ENCODE results near the gene ANKS3.

DNA sequence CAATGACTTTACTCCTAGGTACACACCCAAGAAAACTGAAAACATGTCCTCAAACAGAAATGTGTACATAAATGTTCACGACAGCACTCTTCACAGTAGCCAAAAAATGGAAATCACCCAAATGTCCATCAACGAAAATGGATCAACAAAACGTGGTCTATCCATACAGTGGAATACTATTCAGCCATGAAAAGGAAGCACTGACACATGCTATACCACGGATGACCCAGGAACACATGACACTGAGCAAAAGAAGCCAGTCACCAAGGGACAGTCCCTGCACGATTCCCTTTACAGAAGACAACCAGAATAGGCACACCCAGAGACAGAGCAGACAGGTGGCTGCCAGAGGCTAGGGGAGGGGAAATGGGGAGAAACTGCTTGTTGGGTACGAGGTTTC is 21.6 kb upstream of the ANKS3 start:
- TF ChIP-seq, protein P1, sequence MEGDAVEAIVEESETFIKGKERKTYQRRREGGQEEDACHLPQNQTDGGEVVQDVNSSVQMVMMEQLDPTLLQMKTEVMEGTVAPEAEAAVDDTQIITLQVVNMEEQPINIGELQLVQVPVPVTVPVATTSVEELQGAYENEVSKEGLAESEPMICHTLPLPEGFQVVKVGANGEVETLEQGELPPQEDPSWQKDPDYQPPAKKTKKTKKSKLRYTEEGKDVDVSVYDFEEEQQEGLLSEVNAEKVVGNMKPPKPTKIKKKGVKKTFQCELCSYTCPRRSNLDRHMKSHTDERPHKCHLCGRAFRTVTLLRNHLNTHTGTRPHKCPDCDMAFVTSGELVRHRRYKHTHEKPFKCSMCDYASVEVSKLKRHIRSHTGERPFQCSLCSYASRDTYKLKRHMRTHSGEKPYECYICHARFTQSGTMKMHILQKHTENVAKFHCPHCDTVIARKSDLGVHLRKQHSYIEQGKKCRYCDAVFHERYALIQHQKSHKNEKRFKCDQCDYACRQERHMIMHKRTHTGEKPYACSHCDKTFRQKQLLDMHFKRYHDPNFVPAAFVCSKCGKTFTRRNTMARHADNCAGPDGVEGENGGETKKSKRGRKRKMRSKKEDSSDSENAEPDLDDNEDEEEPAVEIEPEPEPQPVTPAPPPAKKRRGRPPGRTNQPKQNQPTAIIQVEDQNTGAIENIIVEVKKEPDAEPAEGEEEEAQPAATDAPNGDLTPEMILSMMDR (IDR thresholded peaks at IDR 0.05), result no peak
- TF ChIP-seq POLR2A (IDR thresholded peaks at IDR 0.05), result no peak
